ENCODE data around the gene NLGN1.

- TF ChIP-seq CTCF (IDR thresholded peaks at IDR 0.05; ENCODE audit: low read depth, low read length) (no peak), POLR2A (IDR thresholded peaks at IDR 0.05; ENCODE audit: extremely low read depth, insufficient read length) (no peak), MYC (IDR thresholded peaks at IDR 0.05; ENCODE audit: low read depth, low read length) (no peak), MAX (IDR thresholded peaks at IDR 0.05; ENCODE audit: low read depth, low read length) (no peak)
Measured at GRCh38 chr3:173430576-173430975, 33.0 kb downstream of the NLGN1 start.

All from NB4 (cell line).